ENCODE data around the gene FAM216B. TPM values are rescaled to one million over a fixed set of nuclear protein-coding genes. Genes with fewer than 3 reads are reported as not detected.

The FAM216B gene
- total and polyA plus RNA-seq, 9 of the 15 experiments (the other 6 are each of a cell fraction or from before 2014, with no cell fraction given): not detected

- no peaks in the 10 kb centered on the region for H4K20me1 ChIP-seq (replicated peaks; ENCODE audit: control insufficient read depth, insufficient read depth, low read length)
- no peaks in the 10 kb centered on the region for H3K9me1 ChIP-seq (ENCODE audit: control insufficient read depth, insufficient read depth, low read length)
- no TSS peak for BruUV-seq (replicated peaks)
- no peaks in the 10 kb centered on the region for H3K9me3 ChIP-seq (replicated peaks; ENCODE audit: control insufficient read depth, insufficient read depth, low read depth, low read length)
- H3K4me3 ChIP-seq: no peak overlapping the region
- H3K36me3 ChIP-seq (ENCODE audit: control insufficient read depth, insufficient read depth, low read length): no peaks in the 10 kb centered on the region
- TF ChIP-seq ZNF347 (CRISPR knock-in tag; IDR thresholded peaks at IDR 0.05; ENCODE audit: low read depth): no peak
- no peak for TF ChIP-seq SREBF1 (IDR thresholded peaks at IDR 0.05; ENCODE audit: borderline replicate concordance, low read depth, low read length)
- TF ChIP-seq MITF (IDR thresholded peaks at IDR 0.05): no peak
- TF ChIP-seq POLR3G (IDR thresholded peaks at IDR 0.05; ENCODE audit: extremely low read depth, insufficient read length, insufficient replicate concordance): no peak
- no peak for TF ChIP-seq CEBPB (tag; IDR thresholded peaks at IDR 0.05)
- TF ChIP-seq RAD21 (CRISPR knock-in tag; conservative IDR thresholded peaks at IDR 0.05 in 1 of 2, IDR thresholded peaks at IDR 0.05 in 1 of 2): no peak
- TF ChIP-seq ARID3B (CRISPR knock-in tag; IDR thresholded peaks at IDR 0.05; ENCODE audit: borderline replicate concordance): no peak
- no peak for TF ChIP-seq FOXK1 (CRISPR knock-in tag; IDR thresholded peaks at IDR 0.05; ENCODE audit: borderline replicate concordance)
- TF ChIP-seq MBD2 (IDR thresholded peaks at IDR 0.05; ENCODE audit: borderline replicate concordance, low read depth): no peak
- no peak for TF ChIP-seq ZNF217 (CRISPR knock-in tag; IDR thresholded peaks at IDR 0.05)
- no peak for TF ChIP-seq CHD4 (IDR thresholded peaks at IDR 0.05; ENCODE audit: insufficient read depth, insufficient replicate concordance, low read depth, low read length, poor library complexity, severe bottlenecking)
- no peak for TF ChIP-seq HCFC1 (IDR thresholded peaks at IDR 0.05; ENCODE audit: low read depth, low read length)
- TF ChIP-seq NFRKB (IDR thresholded peaks at IDR 0.05; ENCODE audit: low read depth): no peak
- TF ChIP-seq KLF1 (tag; IDR thresholded peaks at IDR 0.05): no peak
- TF ChIP-seq ETS2 (tag; IDR thresholded peaks at IDR 0.05; ENCODE audit: borderline replicate concordance, poor library complexity, severe bottlenecking): no peak
- intact Hi-C loops (cut with micrococcal nuclease) (no loop called here), in situ Hi-C loops (cut with MboI) (no loop called here)
- no peak overlapping the region for H3K27ac ChIP-seq (ENCODE audit: extremely low read depth, low read depth, low read length)
- WGBS (ENCODE audit: insufficient coverage, low coverage, missing lambda C conversion rate): 0% methylated on average over 1 of the region's 2 CpGs
- no peak overlapping the region for H3K4me2 ChIP-seq (ENCODE audit: insufficient read depth, low read length)
- ATAC-seq (no peak), DNase-seq (ENCODE audit: extremely low read depth in 1 of 4, low spot score in 3 of 4) (no peak), FAIRE-seq (no peak)
- H2AFZ ChIP-seq (ENCODE audit: low read depth, low read length): no peak overlapping the region
- no peaks in the 10 kb centered on the region for H3K27me3 ChIP-seq (ENCODE audit: control insufficient read depth in 2 of 2, insufficient read depth in 2 of 2, low read length in 2 of 2)
- H3K79me2 ChIP-seq (ENCODE audit: control insufficient read depth, insufficient read depth, low read length): no peaks in the 10 kb centered on the region
- no peak overlapping the region for H3K9ac ChIP-seq (ENCODE audit: insufficient read depth in 1 of 2, low read depth in 2 of 2, low read length in 2 of 2)
- ChIA-PET CTCF (ENCODE audit: low intra/inter-chr PET ratio) (no interaction called here), POLR2A (no interaction called here)
- no peaks in the 10 kb centered on the region for H3K4me1 ChIP-seq (replicated peaks in 1 of 2; ENCODE audit: control insufficient read depth in 2 of 2, insufficient read depth in 2 of 2, low read length in 2 of 2)
These were observed 28.7 kb upstream of the FAM216B start for GRCh38 chr13:42752731-42753130.

Data from K562 (cell line).